HepG2 (cell line): ENCODE measurements around the gene SCUBE1. TPM values are rescaled to one million over a fixed set of nuclear protein-coding genes. Genes with fewer than 3 reads are reported as not detected.

Experiments
- ATAC-seq: fragments of 200-7000 bp; cut with Tn5 transposase; 3 replicates; pipeline ENCODE4 v1.9.1; 2020; ENCODE audit warnings: mild to moderate bottlenecking, moderate library complexity
- BruUV-seq: library from RNA; stranded (reverse); fragments of 400-500 nt; replicated peaks from 2 replicates; lab custom pipeline; 2021; lab: Mats Ljungman, UMichigan
- CTCF ChIA-PET: fragments of 300-600 bp; formaldehyde crosslinking; extraction: SDS; loops from one replicate; lab custom pipeline; 2021; ENCODE audit warnings: low total read pairs, inconsistent platforms, low intra/inter-chr PET ratio; lab: Yijun Ruan, JAX
- POLR2A ChIA-PET: fragments of 350-600 bp; sonication (Branson Sonifier 250); formaldehyde crosslinking; loops from one replicate; lab custom pipeline; 2020; ENCODE audit warnings: antibody characterized with exemption, inconsistent platforms; lab: Yijun Ruan, JAX
- DNase-seq: peaks from one replicate; pipeline ENCODE4 v3.0.0-alpha.2; 2015; ENCODE audit warnings: low spot score
- FAIRE-seq: peaks from 3 replicates; lab custom pipeline; 2011; peaks lifted over from hg19 to GRCh38; lab: Jason Lieb, UNC
- H2AFZ ChIP-seq: one replicate; pipeline ENCODE4 v1.6.1; 2011; ENCODE audit warnings: low read length, inconsistent platforms
- H3K27ac ChIP-seq: fragments of 300-600 bp; 3 replicates; pipeline ENCODE4 v1.8.0; 2011; ENCODE audit warnings: mixed run types, mild to moderate bottlenecking, mixed read lengths, low read length, inconsistent platforms; ENCODE audit not compliant: insufficient read depth; ENCODE audit errors: extremely low read length
- H3K27me3 ChIP-seq, 2 experiments: fragments of 200-600 bp in 1 of 2; 2 replicates in 1 of 2; 3 replicates in 1 of 2; pipeline versions ENCODE4 v1.6.0 to v1.8.0; 2011; ENCODE audit warnings: low read length in 2 of 2, mild to moderate bottlenecking in 2 of 2, moderate library complexity in 2 of 2, inconsistent platforms in 1 of 2; ENCODE audit not compliant: insufficient read depth in 2 of 2, control insufficient read depth in 1 of 2
- H3K36me3 ChIP-seq, 2 experiments: fragments of 200-600 bp in 1 of 2; replicated peaks in 1 of 2; 2 replicates in 1 of 2; 3 replicates in 1 of 2; pipeline versions ENCODE4 v1.5.1 to v1.8.0; 2011; ENCODE audit warnings: low read length in 2 of 2, inconsistent platforms in 1 of 2; ENCODE audit not compliant: insufficient read depth in 2 of 2, control insufficient read depth in 1 of 2
- H3K4me1 ChIP-seq: 2 replicates; pipeline ENCODE4 v1.5.1; 2012; ENCODE audit warnings: low read length, inconsistent platforms; ENCODE audit not compliant: insufficient read depth
- H3K4me2 ChIP-seq: 2 replicates; pipeline ENCODE4 v1.6.0; 2011; ENCODE audit warnings: low read depth, low read length, inconsistent platforms
- H3K4me3 ChIP-seq, 3 experiments: fragments of 200-600 bp in 1 of 3; sonication (generic), shearing (Covaris generic) in 1 of 3; replicated peaks in 1 of 3; 2 replicates each; pipeline ENCODE4 v1.5.1; 2011 to 2016; ENCODE audit warnings: low read length in 3 of 3, inconsistent platforms in 2 of 3, low read depth in 2 of 3, mild to moderate bottlenecking in 2 of 3, control low read depth in 1 of 3, mixed read lengths in 1 of 3; ENCODE audit not compliant: insufficient read depth in 1 of 3
- H3K79me2 ChIP-seq: one replicate; pipeline ENCODE4 v1.6.1; 2011; ENCODE audit warnings: low read length, inconsistent platforms; ENCODE audit not compliant: insufficient read depth
- H3K9ac ChIP-seq: 2 replicates; pipeline ENCODE4 v1.6.0; 2011; ENCODE audit warnings: mild to moderate bottlenecking, low read depth, low read length, inconsistent platforms; ENCODE audit not compliant: insufficient read depth
- H3K9me3 ChIP-seq: 2 replicates; pipeline ENCODE4 v1.5.1; 2012; ENCODE audit warnings: mild to moderate bottlenecking, low read length
- H4K20me1 ChIP-seq: 2 replicates; pipeline ENCODE4 v1.6.0; 2011; ENCODE audit warnings: inconsistent platforms, mild to moderate bottlenecking, low read length, moderate library complexity; ENCODE audit not compliant: insufficient read depth
- CEBPZ ChIP-seq: IDR thresholded peaks from 2 replicates; pipeline ENCODE4 v1.6.1; 2012; ENCODE audit warnings: low read length, improper control_type of control experiment
- MAFK ChIP-seq, 2 experiments: IDR thresholded peaks in 1 of 2; conservative IDR thresholded peaks in 1 of 2; 2 replicates each; pipeline ENCODE4 v1.6.1; 2011; ENCODE audit warnings: improper control_type of control experiment in 2 of 2, low read length in 2 of 2
- SYNCRIP ChIP-seq: fragments of 200-400 bp; formaldehyde crosslinking; IDR thresholded peaks from 2 replicates; pipeline ENCODE4 v1.6.1; 2018; ENCODE audit warnings: mild to moderate bottlenecking, low read depth, low read length; ENCODE audit not compliant: insufficient read depth
- ZBTB10 ChIP-seq: sonication (generic); formaldehyde crosslinking; IDR thresholded peaks from 2 replicates; pipeline ENCODE4 v1.4.0; 2020; ENCODE audit warnings: missing genetic modification reagents, borderline replicate concordance
- ZBTB42 ChIP-seq: sonication (generic); formaldehyde crosslinking; IDR thresholded peaks from 2 replicates; pipeline ENCODE4 v1.5.0; 2020; ENCODE audit warnings: mild to moderate bottlenecking, missing genetic modification reagents
- WGBS: methylation state at CpG from one replicate; pipeline ENCODE4 v1.1.6; 2017; ENCODE audit warnings: low lambda C conversion rate; 5-methylcytosine and 5-hydroxymethylcytosine counted together
- in situ Hi-C: cut with HindIII; loops from 2 replicates; pipeline ENCODE4 v1.10.0; 2017; ENCODE audit warnings: low pct_unique_long_range_greater_than_20kb; ENCODE audit not compliant: extremely low pct_ligation_motif_present
- intact Hi-C: fragments of 100-400 bp; cut with micrococcal nuclease; formaldehyde crosslinking; loops from one replicate; pipeline ENCODE4 v1.10.0; 2022; ENCODE audit not compliant: unreplicated experiment
- polyA plus RNA-seq, 8 experiments: library from polyadenylated mRNA; depleted of rRNA in 3 of 8; stranded (reverse) in 7 of 8; unstranded in 1 of 8; fragments of >200 nt; fragmentation: Illumina TruSeq in 4 of 8; extraction: Trizol in 4 of 8; gene quantifications; 2 replicates each; pipeline versions ENCODE4 v1.2.1 to v1.2.3, GENCODE V29; 2011 to 2016; ENCODE audit warnings: low read depth in 4 of 8, missing spikeins in 1 of 8, mixed read lengths in 1 of 8; ENCODE audit not compliant: insufficient read depth in 1 of 8
- total RNA-seq, 5 experiments: library from RNA; depleted of rRNA; stranded (reverse); fragments of >200 nt; fragmentation: Illumina TruSeq; extraction: Trizol; gene quantifications; 2 replicates each; pipeline ENCODE4 v1.2.3, GENCODE V29; 2016; ENCODE audit warnings: low read depth in 1 of 5
- TF ChIP-seq, protein P1 (sequence below): sonication (generic); formaldehyde crosslinking; IDR thresholded peaks from 2 replicates; pipeline ENCODE4 v1.5.0; 2020; ENCODE audit warnings: mild to moderate bottlenecking, missing genetic modification reagents
- TF ChIP-seq, protein P2 (sequence below): sonication (generic); formaldehyde crosslinking; IDR thresholded peaks from 2 replicates; pipeline ENCODE4 v1.5.1; 2020; ENCODE audit warnings: mild to moderate bottlenecking, missing genetic modification reagents, moderate library complexity
- TF ChIP-seq, protein P3 (sequence below): fragments of 450-650 bp; IDR thresholded peaks from 2 replicates; pipeline ENCODE4 v1.6.1; 2016

SCUBE1 gene
- total and polyA plus RNA-seq, 2 of the 13 experiments (the other 11 are each of a cell fraction or from before 2014, with no cell fraction given) = under 0.01 to 0.05 TPM

DNA sequence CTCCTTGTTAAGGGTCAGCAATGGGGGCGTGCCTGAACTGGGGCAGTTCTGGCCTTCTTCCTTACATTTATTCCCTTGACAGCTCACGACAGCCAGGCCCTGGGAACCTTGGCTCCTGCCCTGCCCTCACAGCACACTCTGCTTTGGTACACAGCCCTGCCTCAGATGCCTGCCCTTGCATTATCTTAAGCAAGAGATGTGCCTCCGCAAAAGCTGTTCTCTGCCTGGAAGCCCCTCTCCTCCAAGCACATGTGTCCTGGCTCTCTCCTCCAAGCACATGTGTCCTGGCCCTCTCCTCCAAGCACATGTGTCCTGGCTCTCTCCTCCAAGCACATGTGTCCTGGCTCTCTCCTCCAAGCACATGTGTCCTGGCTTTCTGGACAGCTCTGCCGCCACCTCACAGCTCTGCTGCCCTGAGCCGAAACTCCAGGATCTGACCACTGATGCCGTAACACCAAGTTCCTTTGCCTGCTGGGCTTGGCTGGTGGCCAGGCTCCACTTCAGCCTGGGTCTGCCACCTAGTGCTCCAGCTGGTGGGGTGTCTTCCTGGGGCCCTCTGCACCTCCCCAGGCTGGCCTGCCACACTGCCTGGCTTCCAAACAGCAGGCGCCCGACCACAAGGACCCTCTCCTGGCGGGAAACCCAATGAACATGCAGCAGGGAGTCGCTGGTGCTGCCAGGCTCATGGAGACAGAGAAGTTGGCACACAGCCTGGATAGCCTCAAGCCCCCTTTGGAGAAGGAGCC, 53.0 kb downstream of the SCUBE1 start:
- no peak for DNase-seq
- Histone ChIP-seq H3K9me3 (no peaks in the 10 kb centered on the region), H3K4me3 (no peak overlapping the region; a peak in 1 of 6 replicates), H3K4me2 (peak overlapping the region; percentile 61; the same call in 1 of the 2 replicates), H2AFZ (no peak overlapping the region), H3K27ac (no peak overlapping the region), H3K27me3 (peaks cover 12 to 77% of the 10 kb centered on the region in 2 experiments), H3K79me2 (no peaks in the 10 kb centered on the region), H4K20me1 (no peaks in the 10 kb centered on the region; the same call in 1 of the 2 replicates), H3K9ac (no peak overlapping the region), H3K4me1 (peaks cover 30% of the 10 kb centered on the region), H3K36me3 (no peaks in the 10 kb centered on the region)
- no peak for ATAC-seq
- POLR2A ChIA-PET = no interaction called here
- no TSS peak for BruUV-seq
- in situ Hi-C loops = no loop called here
- intact Hi-C loops = no loop called here
- 18% methylated on average over 5 of the region's 10 CpGs for WGBS
- CTCF ChIA-PET = no interaction called here
- FAIRE-seq = no peak
- TF ChIP-seq, protein P1, sequence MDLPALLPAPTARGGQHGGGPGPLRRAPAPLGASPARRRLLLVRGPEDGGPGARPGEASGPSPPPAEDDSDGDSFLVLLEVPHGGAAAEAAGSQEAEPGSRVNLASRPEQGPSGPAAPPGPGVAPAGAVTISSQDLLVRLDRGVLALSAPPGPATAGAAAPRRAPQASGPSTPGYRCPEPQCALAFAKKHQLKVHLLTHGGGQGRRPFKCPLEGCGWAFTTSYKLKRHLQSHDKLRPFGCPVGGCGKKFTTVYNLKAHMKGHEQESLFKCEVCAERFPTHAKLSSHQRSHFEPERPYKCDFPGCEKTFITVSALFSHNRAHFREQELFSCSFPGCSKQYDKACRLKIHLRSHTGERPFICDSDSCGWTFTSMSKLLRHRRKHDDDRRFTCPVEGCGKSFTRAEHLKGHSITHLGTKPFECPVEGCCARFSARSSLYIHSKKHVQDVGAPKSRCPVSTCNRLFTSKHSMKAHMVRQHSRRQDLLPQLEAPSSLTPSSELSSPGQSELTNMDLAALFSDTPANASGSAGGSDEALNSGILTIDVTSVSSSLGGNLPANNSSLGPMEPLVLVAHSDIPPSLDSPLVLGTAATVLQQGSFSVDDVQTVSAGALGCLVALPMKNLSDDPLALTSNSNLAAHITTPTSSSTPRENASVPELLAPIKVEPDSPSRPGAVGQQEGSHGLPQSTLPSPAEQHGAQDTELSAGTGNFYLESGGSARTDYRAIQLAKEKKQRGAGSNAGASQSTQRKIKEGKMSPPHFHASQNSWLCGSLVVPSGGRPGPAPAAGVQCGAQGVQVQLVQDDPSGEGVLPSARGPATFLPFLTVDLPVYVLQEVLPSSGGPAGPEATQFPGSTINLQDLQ = 0 out of 2 replicates have a peak, but pooled peaks have one; percentile 38
- TF ChIP-seq ZBTB10 (CRISPR knock-in tag) (no peak), MAFK (conservative IDR thresholded peaks at IDR 0.05 in 1 of 2, IDR thresholded peaks at IDR 0.05 in 1 of 2; ENCODE audit: low read length in 2 of 2) (no peak), ZBTB42 (no peak), CEBPZ (no peak), SYNCRIP (no peak)
- TF ChIP-seq, protein P2, sequence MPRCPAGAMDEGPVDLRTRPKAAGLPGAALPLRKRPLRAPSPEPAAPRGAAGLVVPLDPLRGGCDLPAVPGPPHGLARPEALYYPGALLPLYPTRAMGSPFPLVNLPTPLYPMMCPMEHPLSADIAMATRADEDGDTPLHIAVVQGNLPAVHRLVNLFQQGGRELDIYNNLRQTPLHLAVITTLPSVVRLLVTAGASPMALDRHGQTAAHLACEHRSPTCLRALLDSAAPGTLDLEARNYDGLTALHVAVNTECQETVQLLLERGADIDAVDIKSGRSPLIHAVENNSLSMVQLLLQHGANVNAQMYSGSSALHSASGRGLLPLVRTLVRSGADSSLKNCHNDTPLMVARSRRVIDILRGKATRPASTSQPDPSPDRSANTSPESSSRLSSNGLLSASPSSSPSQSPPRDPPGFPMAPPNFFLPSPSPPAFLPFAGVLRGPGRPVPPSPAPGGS (CRISPR knock-in tag) = no peak
- TF ChIP-seq, protein P3, sequence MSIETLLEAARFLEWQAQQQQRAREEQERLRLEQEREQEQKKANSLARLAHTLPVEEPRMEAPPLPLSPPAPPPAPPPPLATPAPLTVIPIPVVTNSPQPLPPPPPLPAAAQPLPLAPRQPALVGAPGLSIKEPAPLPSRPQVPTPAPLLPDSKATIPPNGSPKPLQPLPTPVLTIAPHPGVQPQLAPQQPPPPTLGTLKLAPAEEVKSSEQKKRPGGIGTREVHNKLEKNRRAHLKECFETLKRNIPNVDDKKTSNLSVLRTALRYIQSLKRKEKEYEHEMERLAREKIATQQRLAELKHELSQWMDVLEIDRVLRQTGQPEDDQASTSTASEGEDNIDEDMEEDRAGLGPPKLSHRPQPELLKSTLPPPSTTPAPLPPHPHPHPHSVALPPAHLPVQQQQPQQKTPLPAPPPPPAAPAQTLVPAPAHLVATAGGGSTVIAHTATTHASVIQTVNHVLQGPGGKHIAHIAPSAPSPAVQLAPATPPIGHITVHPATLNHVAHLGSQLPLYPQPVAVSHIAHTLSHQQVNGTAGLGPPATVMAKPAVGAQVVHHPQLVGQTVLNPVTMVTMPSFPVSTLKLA = peak; percentile 92
